GM04504 (cell line): ENCODE results near the gene FGF21.
"Not testable (repeated sequence)": the region's sequence is repeated elsewhere in the genome, so short reads cannot be mapped to it uniquely, and the experiment has no call there.

Source experiments
- DNase-seq: peaks from one replicate; pipeline ENCODE4 v3.0.0-alpha.2; 2012; ENCODE audit warnings: low read depth

The FGF21 gene

DNA sequence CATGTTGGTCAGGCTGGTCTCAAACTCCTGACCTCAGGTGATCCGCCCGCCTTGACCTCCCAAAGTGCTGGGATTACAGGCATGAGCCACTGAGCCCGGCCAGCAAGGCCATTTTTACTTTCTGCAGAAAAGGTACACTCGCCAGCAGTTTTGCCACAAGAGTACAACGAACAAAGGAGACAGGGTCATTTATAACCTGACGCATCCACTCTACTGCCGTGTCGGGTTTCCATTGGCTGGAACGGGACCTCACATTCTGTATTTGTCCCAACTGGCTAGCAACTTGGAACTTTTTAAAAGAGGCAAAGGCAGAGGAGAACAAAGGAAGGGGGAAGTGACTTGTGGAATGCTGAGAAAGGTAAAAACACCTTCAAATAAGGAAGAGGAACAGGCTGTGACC lies 32.0 kb downstream of the FGF21 start:
- DNase-seq: not testable (repeated sequence)

DNA sequence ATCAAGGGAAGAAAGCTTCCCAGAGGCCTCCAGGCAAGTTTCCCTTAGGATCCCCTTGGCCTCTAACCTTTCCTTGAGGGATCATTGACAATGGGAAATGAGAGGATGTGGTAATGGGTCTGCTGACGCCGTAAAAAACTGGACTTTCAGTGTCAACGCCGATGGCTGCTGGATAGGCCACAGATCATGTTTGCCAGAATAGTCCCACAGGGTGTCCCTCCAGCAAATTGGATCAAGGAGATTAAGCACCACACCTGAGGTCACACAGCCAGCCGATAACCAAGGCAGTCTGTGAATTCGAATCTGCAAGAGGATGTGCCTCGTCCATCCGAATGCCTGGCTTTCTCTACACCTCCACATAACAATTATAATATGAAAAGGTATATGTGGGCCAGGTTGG lies 37.9 kb downstream of the FGF21 start:
- no peak for DNase-seq

DNA sequence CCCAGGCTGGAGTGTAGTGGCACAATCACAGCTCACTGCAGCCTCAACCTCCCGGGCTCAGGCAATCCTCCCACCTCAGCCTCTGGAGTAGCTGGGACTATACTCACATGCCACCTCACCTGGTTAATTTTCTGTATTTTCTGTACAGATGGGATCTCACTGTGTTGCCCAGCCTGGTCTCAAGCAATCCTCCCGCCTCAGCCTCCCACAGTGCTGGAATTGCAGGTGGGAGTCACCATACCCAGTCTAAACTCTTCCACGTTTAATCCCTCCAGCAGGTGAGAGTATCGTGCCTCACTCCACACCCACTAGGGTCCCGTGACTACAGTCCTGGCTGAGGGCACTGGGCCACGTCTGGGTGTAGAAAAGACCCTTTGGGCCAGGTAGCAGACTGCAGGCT lies 39.0 kb downstream of the FGF21 start:
- DNase-seq: no peak

DNA sequence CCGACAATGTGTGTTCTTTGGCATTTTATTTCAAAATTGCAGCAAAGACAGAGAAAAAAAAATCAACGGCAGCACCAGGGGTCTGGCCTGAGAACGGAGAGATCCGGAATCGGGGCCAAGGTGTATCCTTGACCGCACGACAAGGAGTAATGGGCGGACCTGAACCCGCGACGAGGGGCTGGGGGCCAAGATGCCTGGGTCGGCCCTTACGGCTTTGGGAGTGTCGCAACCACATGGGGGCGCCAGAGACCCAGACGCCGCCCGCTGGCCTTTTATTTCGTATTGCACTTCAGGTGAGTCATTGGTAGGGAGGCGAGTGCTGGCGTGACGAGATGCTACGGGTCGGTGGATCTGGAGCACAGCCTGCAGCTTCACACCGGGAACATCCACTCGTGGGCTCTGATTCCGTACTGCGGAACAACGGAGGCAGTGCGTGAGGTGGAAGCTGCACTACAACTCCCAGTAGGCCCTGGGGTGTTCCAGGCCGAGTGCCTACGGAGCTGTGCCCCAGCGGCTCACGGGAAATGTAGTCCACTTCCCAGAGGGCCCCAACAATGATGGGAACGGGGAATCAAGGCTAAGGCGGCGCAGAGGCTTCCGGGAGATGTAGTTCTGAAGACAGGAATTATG lies 39.8 kb downstream of the FGF21 start:
- peak; percentile 88 for DNase-seq

DNA sequence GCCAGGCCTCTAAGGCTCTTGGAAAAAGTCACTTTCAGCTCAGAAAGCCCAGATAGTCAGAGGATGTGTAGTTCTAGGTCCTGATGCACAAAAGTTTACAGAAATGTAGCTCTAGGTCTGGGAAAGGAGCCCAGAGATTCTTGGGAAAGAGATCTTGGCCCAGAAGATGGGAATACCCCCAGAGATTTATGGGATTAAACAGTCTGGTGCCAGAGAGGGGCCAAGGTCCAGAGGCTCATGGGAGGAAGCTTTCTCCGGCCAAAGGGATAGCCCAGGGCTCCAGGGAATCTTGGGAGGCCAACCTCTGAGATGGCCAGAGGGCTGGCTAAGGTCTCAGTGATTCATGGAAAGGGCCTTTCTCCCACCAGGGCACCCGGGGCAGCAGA lies 40.4 kb downstream of the FGF21 start:
- no peak for DNase-seq

DNA sequence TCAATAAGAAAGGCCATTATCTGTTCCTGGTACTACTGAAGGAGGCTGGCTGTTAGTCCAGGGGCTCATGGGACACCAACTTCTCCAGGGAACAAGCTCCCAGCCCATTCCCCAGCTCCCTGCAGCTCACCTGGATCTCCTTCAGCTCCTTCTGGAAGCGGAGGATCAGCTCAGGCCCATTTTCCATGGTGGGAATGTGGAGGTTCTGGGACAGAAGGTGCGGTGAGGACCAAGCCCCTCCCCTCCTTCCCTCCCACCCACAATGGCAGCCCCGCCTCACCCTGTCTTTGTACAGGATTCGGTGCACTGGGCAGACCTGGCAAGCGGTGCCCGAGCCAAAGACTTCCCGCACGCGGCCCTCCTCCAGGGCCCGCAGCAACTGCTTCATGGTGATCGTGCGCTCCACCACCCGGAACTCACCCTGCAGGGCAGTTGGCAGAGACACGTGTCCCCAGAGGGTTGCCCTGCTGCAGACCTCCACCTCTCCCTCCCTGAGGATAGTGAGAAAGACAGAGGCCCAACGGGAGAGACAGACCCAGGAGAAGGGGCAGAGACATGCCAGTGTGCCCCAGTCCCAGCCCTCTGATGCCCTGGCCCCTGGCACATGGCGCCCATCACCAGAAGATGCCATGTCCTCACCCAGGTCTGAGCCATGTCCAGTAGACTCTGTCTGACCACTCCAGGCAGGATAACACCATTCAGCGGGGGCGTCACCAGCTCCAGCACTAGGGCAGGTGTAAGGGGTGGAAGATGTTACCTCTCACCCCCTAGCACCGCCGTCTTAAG lies 41.2 kb downstream of the FGF21 start:
- no peak for DNase-seq

DNA sequence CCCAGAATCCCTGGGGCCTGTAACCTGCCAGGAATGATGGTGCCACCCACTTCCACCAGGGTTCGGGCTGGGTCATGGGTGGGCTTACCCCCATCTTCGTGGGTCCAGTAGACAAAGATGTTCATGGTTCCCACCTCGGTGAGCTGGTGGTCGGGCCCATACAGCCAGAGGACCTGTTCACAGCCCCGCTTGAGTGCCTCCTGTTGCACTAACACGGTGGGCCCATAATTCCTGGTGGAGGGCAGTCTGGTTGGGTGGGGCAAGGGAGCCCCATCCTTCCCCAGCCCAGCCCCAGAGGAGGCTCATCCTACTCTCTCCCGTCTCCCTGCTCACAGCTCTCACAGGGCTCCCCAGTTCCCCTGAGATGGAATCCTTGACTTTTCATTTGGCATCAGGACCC lies 41.8 kb downstream of the FGF21 start:
- DNase-seq: no peak

DNA sequence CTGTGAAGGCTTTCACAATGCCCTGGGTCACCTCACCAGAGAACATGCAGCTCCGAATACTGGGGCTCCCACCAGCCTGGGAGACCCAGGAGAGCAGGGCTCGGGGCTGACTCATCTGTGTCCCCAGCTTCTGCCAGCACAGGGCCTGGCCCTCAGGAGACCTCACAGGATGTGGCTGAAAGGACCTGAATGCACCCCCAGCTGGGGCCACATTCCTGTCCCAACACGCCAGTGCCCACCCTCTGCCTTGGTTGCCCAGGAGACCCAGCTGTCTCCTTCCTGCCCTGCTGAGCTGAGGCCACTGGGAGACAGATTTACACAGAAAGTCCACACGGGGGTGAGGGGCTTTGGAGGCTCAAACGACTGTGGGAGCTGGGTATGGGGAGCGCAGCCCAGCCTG lies 43.6 kb downstream of the FGF21 start:
- no peak for DNase-seq

DNA sequence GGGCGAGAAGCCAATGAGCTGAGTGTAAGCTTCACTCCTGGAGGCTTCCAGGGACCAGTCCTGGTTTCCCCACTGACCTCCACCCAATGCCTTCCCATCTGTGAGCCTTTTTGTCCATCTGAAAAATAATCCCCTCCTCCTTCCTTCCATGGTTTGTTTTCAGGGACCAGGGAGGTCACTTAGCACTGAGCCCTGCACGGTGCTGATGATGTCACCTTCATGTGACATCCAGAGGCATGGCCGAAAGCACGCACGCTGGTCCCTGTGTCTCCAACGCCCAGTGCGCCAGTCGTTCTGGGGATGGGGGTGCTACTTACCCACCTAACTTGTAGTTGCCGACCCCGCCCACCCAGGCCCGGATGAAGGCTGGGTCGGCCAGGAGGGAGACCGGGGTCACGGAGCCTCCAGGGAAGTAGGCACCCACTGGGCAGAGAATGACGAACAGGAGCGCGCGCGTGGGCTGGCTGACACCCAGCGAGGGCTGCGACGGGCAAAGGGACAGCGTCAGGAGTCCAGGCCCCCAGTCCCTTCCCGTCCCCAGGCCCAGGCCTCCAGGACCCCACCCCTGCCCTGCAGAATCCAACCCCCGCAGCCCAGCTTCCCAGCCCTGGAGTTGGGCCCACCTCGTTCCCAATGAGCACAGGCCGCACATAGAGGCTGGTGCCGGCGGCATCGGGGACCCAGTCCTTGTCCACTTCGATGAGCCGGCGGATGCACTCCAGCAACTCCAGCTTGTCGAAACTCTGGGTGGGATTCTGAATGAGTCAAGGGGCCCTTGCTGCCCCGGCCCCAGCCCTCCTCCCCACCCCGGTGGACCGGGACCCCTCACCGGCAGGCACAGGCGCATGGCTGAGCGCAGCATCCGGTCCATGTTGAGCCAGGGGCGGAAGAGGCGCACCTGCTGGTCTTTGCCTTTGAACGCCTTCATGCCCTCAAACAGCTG lies 44.3 kb downstream of the FGF21 start:
- DNase-seq: no peak

DNA sequence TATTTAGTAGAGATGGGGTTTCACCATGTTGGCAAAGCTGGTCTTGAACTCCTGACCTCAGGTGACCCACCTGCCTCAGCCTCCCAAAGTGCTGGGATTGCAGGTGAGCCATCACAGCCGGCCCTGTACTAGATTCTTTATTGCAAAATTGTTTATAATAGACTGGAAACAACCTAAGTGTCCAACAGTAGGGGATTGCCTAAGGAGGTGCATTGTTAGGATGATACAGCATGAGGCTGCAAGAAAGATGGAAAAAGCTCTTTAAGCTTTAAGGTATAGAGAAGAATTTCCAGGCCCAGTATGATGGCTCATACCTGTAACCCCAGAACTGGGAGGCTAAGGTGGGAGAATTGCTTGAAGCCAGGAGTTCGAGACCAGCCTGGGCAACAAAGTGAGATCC lies 47.3 kb downstream of the FGF21 start:
- no peak for DNase-seq

DNA sequence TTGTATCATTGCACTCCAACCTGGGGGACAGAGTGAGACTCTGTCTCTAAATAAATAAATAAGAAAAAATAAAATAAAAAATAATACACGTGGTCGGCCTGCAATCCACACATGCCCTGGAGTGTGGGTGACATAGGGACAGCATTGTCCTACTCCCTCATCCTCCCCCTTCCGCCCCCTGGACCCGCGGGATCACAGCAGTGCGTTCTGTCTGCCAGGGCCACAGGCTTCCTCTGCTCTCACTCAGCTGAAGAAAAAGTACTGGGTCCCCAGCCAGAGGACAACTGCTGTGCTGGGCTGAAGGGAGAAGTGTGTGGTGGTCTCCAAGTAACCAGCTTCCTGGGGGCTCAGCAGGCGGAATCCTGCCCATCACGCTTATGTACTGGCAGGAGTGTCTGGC lies 49.2 kb downstream of the FGF21 start:
- DNase-seq: no peak

DNA sequence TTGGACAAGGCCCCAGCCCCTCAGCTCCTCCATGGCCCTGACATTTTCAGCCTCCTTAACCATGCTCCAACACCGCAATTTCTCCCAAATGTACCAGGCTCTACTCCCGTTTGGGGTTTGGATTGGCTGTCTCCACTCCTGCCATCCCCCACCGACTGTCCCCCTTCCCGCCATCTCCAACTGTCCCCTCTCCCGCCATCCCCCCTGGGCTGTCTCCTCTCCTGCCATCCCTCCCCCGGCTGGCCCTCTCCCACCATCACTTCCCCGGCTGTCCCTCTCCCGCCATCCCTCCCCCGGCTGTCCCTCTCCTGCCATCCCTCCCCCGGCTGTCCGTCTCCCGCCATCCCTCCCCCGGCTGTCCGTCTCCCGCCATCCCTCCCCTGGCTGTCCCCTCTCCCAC lies 50.1 kb downstream of the FGF21 start:
- no peak for DNase-seq

DNA sequence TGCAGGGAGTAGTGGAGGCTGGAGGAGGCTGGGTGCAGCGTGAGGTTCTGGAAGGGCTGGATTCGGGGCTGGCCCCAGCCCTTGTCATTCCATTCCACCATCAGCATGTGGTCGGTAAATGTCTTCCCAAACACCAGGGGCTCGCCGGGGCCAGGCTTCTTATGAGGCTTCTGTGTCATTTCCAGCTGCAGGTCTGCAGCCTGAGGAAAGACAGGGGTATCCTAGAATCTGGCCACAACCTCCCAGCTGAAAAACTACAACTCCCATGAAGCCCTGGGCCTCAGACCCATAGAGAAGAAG lies 51.1 kb downstream of the FGF21 start:
- DNase-seq: no peak

DNA sequence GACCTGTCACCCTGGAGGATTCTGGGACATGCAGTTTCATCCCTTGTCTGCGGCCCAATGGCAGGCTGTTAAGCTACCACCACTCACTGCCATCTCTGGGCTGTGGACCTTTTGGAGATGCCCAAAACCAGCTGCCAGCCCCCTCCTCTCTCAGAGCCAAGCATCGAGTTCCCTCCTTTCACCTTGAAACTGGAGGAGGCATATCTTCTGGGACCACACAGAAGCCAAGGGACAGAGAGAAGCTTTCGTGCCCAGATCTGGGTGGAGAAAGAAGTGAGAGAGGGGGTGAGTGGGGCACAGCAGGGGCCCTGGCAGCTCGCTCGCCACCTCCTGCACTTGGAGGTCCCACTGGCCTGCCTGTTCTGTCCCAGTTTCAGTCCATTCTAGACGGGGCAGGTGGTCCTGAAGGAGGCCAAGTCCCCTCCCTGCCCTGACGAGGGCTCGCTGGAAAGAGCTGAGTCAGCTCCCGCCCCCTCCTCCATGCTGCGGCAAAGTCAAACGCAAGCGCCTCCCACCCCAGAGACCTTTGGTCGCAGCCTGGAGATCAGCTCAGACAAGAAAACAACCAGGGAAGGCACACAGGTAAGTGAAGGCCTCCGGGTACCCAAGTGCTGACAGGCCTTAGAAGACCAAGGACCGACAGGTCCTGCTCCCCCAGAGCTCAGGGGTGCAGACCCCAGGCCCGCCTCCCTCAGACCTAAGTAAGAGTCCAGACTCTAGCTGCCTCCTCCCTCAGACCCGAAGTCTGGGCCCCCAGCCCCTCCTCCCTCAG lies 51.7 kb downstream of the FGF21 start:
- DNase-seq: no peak

DNA sequence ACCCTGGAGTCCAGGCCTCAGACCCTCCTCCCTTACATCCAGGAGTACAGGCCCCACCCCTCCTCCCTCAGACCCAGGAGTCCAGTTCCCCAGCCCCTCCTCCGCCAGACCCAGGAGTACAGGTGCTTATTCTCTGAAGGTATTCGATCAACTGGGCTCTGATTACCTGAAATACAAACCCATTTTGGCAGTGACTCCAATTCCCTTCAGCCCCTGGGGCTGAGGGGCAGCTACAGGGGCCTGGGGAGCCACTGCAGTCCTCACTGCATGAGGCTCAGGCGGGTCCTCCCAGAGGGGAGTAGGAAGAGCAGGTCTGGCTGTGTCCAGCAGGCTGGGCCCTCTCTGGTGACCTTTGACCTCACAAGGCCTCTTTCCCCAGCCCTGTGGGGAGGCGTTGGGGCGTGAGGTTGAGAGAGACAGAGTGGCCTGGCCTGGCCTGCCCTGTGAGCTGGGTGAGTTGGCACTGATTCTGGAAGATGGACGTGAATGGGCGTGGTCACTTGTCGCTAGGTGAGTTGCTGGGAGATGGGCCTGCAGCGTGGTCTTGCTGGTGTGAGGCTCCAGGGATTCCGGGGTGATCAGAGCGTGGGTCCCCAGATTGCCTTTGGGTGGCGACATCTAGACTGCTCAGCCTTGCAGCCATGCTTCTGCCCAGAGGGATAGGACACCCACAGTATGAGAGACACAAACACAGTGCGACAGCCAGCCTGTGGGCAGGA lies 52.4 kb downstream of the FGF21 start:
- no peak for DNase-seq
